ENCODE data around the gene MED9. TPM values are rescaled to one million over a fixed set of nuclear protein-coding genes. Genes with fewer than 3 reads are reported as not detected.

Gene MED9
- total and polyA plus RNA-seq, 9 of the 15 experiments (the other 6 are each of a cell fraction or from before 2014, with no cell fraction given): 2.2 to 15.8 (median 12.7) TPM

- ChIA-PET POLR2A (no interaction called here), CTCF (ENCODE audit: low intra/inter-chr PET ratio) (no interaction called here)
- in situ Hi-C loops (cut with MboI): no loop called here
- Histone ChIP-seq H3K4me1 (replicated peaks in 1 of 2; ENCODE audit: control insufficient read depth in 2 of 2, insufficient read depth in 2 of 2, low read length in 2 of 2) (no peaks in the 10 kb centered on the region; a peak in 1 of 5 replicates), H3K9me1 (ENCODE audit: control insufficient read depth, insufficient read depth, low read length) (no peaks in the 10 kb centered on the region), H3K4me2 (ENCODE audit: insufficient read depth, low read length) (no peak overlapping the region), H3K79me2 (ENCODE audit: control insufficient read depth, insufficient read depth, low read length) (no peaks in the 10 kb centered on the region), H3K27me3 (ENCODE audit: control insufficient read depth in 2 of 2, insufficient read depth in 2 of 2, low read length in 2 of 2) (peaks cover 12 to 43% of the 10 kb centered on the region in 2 experiments), H3K27ac (ENCODE audit: extremely low read depth, low read depth, low read length) (no peak overlapping the region), H3K9ac (ENCODE audit: insufficient read depth in 1 of 2, low read depth in 2 of 2, low read length in 2 of 2) (no peak overlapping the region), H3K36me3 (ENCODE audit: control insufficient read depth, insufficient read depth, low read length) (no peaks in the 10 kb centered on the region), H3K9me3 (replicated peaks; ENCODE audit: control insufficient read depth, insufficient read depth, low read depth, low read length) (no peaks in the 10 kb centered on the region), H2AFZ (ENCODE audit: low read depth, low read length) (no peak overlapping the region), H4K20me1 (replicated peaks; ENCODE audit: control insufficient read depth, insufficient read depth, low read length) (no peaks in the 10 kb centered on the region), H3K4me3 (no peak overlapping the region)
- BruUV-seq (replicated peaks): no TSS peak
- intact Hi-C loops (cut with micrococcal nuclease): no loop called here
- WGBS (ENCODE audit: insufficient coverage, low coverage, missing lambda C conversion rate): 0% methylated on average over 5 of the region's 5 CpGs
- no peak for DNase-seq (ENCODE audit: extremely low read depth in 1 of 4, low spot score in 3 of 4)
- ATAC-seq: no peak
- TF ChIP-seq ZNF232 (CRISPR knock-in tag; IDR thresholded peaks at IDR 0.05) (no peak), ZNF347 (CRISPR knock-in tag; IDR thresholded peaks at IDR 0.05; ENCODE audit: low read depth) (no peak), RREB1 (CRISPR knock-in tag; IDR thresholded peaks at IDR 0.05) (no peak), HLTF (IDR thresholded peaks at IDR 0.05) (no peak), RNF2 (IDR thresholded peaks at IDR 0.05) (no peak), E2F1 (CRISPR knock-in tag; IDR thresholded peaks at IDR 0.05) (no peak), ZNF197 (CRISPR knock-in tag; IDR thresholded peaks at IDR 0.05; ENCODE audit: low read depth) (no peak), SMARCA5 (IDR thresholded peaks at IDR 0.05) (no peak), ZNF695 (CRISPR knock-in tag; IDR thresholded peaks at IDR 0.05) (no peak), ARHGAP35 (IDR thresholded peaks at IDR 0.05; ENCODE audit: partially characterized antibody) (no peak)
- no peak for FAIRE-seq
Measured at GRCh38 chr17:17468217-17469010, 8.4 kb upstream of the MED9 start.

Data from K562 (cell line).